GM18861 (cell line): Measurements from ENCODE around the gene TXNDC11.

Experiments
- ATAC-seq: cut with Tn5 transposase; IDR thresholded peaks from one replicate; pipeline ENCODE4 v1.9.1; 2021; ENCODE audit not compliant: unreplicated experiment

Gene TXNDC11

DNA sequence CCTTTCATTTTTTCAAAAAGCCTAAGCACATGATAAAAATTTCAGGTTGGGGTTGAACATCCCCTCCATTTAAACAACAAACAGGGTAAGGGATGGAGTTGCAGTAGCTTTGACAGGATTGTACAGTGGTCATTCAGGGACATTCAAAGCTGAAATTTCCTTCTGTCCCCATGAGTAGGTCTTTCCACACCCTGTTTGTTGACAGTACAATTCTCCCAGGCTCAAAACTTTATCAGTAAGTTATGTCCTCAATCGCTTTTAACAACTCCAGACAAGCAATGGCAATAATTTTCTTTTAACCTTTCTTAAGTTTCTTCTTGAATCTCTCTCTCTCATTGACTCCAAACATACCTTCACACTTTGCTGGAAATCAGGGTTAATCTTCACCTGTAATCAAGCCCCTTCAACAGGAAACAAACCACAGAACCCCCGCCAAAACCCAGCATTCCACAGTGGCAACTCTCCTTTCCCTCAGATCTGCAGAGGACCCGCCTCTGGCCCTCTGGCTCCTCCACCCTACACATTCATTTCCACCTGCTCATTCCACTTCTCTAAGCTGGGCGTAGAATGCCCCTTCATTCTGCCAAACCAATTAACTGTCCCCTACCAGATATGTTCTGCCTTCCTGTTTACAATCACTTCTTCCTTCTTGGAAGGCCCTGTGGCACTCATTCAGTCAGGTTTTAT, 20.7 kb downstream of the TXNDC11 start:
- ATAC-seq, result no peak

DNA sequence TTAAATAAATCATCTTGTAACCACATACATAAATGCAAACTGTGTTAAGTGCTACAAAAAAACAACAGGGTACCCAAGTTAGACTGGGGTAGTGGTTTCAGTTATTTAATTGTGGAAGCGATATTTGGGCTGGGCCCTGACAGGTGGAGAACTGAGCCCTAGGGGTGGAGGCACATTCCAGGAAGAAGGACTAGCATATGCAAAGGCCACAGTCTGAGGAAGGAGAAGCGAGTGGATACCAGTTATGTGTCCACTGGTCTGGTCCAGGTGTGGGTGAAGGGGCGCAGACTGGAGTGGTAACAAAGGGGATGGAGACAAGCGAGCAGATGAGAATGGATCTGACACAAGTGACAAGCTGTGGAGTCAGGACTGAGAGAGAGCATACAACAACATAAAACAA, 22.9 kb downstream of the TXNDC11 start:
- ATAC-seq, result no peak

DNA sequence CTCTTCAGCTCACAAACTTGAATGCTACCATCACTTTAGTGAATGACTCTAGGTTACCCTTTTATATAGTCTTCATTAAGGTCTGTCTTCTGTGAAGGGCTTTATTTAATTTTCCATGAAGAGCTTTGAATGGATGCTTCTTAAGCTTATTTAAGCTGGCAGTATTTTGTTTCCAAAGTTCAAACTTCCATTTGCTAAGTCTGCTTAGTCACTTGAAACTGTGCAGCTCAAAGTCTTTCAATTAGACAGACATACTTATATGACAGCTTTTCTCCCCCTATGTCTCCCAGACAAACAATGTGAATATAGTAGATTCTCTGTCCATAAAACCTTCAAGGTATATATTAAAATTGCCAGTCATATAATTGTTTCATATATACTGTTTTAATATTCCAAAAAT, 23.5 kb downstream of the TXNDC11 start:
- no peak for ATAC-seq

DNA sequence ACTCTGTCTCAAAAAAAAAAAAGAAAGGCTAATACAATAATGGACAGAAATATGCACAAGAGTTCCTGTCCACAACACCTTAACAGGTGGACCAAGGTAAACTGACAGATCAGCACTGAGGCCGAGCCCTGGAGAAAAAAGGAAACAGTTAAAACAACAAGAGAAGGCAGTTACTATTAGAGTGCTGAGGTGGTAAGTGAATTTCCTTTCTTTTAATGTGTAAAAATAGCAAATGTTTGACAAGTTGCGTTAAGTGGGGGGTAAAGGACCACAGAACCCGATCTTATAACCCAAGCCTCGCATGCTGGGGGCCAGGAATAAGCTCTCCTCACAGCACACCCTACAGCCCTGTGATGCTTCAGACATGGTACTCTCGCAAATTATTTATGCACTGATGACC, 24.8 kb downstream of the TXNDC11 start:
- no peak for ATAC-seq

DNA sequence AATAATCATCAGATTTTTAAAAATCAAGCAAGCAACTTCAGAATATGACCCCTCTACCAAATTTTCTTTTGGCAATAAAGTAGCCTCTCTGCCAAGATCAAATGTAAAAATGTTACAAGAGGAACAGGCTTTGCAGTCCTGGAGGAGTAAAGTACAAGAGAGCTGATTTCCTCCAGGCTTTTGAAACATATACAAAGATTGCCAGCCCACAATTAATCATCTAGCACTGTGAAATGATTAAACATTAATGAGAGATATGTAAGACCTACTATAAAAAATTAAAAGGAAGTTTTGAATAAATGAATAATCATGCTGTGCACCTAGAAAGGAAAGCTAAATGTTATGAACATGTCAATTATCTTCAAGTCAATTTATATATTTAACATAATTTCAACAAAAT, 26.3 kb downstream of the TXNDC11 start:
- ATAC-seq, result no peak

DNA sequence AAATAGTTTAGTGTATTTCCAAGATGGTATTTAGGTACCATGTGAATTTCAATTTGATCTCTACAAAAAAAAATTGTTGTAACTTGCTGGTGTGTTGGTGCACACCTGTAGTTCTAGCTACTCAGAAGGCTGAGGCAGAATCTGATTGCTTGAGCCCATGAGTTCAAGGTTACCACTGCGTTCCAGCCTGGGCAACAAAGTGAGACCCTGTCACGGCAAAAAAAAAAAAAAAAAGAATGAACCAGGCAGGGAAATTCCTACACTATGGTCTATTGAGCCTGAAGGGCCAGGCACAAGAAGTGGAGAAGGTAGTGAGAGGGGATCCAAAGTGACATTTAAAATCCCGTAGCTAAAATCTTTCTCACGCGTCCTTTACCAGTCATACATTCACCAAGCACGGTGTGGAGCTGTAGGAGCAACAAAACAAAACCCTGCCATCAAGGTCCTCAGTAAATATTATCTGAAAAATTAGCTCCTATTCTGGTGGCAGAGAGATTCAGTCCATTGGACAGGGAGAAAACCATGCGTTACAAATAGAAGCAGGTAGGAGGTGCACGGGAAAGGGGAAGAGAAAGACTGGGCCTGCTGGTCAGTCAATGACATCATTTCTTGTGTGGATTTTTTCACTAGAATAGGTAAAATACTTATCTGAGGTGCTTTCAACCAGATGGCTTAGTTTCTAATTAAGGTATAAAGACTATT, 27.3 kb downstream of the TXNDC11 start:
- ATAC-seq, result no peak

DNA sequence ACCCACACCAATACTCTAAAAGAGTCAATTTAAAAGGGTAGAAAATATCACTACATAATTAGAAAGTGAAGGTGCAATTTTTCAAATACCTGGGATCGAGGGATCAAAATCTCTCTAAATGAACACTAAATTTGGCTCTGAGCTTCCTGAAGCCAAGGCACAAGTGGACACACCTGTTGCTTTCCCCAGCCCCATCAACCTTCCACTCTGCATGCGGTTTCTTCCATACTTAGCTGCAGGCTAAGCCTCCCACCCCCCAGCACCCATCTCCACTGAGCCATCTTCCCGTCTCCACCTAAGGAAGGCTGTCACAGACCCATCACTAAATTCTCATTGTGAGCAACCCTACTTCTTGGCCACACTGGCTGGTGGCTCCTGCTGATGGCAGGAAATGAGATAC, 30.5 kb downstream of the TXNDC11 start:
- ATAC-seq, result no peak

DNA sequence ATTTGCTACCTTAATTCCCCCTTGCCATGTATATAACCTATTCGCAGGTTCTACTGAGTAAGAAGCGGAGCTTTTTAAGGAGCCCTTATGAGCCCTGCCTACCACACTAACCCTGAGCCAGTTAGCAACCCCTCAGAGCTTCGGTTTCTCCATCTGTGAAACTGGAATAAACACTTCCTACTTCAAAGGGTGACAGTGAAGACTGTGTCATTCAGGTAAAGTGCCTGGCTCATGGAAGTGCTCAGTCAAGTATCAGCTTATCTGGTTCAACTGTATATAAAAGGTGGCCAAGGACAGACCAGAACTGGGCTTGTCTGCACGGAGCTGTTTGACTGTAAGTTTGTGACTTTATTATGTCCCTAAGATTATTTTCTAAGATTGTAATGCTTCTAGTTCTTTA, 31.0 kb downstream of the TXNDC11 start:
- no peak for ATAC-seq

DNA sequence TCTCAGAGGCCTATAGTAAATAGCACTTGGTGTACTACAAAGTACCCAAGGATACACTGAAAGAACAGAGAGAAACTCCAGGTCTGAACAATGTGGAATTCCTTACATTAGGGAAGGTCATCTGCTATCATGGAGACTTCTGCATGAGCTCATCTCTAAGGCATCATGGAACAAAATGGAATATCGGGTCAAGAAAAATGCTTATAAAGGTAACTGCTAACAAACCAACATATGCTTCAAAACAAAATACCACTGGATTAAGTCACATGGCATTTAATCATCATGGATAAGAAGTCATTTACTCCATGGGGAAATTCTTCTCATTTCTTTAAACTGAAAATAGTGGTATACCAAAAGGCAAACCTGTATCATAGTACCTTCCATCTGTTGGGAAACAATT, 34.2 kb downstream of the TXNDC11 start:
- no peak for ATAC-seq

DNA sequence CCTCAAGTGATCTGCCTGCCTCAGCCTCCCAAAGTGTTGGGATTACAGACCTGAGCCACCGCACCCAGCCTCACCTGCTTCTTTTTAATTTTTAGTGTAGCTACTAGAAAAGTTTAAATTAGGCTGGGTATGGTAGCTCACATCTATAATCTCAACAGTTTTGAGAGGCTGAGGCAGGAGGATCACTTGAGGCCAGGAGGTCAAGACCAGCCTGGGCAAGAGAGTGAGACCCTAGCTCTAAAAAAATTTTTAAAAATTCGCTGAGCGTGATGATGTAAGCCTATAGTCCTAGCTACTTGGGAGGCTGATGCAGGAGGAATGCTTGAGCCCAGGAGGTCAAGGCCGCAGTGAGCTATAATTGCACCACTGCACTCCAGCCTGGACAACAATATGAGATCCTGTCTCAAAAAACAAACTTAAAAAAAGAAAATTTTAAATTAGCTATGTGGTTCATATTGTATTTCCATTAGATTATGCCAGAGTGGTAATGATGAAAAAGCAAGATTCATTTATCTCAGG, 34.9 kb downstream of the TXNDC11 start:
- no peak for ATAC-seq

DNA sequence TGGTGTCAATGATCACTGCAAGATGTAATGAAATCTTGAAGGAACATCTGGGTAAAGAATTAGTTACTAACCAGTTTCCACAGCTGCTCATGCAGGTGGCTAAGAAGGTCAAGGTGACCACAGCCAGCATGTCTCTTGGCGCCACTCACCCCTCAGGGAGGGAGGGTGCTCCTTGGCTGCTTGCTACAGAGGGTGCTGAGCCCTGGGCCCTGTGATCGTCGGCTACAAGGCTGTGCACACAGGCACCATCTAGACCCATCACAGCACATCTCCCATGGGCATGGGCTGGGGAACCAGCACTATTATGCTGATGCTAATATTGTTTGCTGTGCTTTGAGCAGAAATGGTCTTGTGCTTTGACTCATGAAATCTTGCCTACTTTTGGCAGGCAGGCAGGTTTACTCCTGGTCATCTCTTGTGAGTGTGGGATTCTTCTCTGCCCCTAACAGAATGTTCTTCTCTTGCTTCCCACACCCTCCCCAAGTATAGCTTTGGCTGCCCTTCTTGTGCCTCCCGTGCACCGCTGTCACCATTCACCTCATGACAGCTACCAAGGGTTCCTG, 36.4 kb downstream of the TXNDC11 start:
- ATAC-seq, result peak; percentile 88

DNA sequence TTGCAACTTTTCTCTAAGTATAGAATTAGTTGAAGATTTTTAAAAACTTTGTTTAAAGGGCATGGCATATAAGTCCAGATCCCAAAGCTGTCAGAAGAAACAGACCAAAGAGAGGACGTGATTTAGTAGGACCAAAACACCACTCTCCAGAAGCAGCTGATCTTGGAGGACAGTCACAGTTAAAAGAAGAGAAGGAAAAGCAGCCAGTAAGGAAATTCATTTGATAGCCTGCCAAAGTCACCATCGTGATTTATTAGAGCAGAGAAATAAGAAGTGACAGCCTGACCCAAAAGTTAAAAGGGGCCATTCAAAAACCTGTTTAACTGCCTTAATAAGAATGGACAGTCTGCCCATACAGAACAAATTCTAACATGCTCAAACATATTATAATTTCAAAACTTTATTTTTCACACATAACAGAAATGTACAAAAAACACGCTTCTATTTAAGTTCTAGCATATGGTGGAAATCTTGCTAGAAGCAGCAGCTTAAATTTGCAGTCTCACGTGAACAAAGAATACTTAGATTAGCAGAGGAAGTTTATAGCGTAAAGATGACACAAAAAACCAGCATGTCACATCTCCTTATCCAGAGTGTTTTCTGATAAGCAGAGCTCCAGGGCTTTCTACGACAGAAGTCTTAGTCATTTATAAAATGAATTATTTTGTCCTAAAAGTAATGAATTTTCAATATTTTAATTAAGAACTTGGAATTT, 37.2 kb downstream of the TXNDC11 start:
- ATAC-seq, result no peak

DNA sequence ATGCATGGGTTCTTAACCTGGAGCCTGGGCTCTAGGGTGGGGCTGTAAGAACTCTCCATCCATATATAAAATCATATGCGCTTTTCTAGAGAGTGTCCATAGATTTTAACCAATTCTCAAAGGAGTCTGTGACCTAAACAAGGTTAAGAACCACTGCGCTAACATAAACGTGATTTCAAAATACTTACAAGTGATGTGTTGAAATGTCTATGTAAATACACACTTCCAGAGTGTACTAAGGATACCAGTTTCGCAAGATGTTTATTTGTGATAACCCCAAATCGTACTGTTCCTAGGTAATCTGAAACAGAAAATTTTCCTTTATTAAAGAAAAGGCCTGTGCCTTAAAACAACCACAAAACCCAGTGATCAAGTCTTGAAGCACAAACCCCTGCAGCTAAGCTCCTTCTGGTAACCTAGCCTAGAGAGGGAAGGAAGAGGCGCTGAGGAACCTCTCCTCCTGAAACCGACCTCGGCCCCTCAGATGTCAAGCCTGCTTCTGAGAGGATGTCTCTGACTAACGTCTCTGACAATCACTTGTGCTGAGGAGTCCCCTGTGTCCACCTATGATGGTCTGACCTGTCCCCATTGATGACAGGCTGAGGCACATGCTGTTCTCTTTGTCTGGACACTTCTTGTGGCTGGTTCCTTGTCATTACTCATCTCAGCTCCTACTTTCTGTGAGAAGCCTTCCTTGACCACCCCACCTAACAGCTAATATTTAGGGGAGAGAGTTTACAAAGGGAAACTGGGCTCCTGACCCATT, 42.2 kb downstream of the TXNDC11 start:
- ATAC-seq, result no peak

DNA sequence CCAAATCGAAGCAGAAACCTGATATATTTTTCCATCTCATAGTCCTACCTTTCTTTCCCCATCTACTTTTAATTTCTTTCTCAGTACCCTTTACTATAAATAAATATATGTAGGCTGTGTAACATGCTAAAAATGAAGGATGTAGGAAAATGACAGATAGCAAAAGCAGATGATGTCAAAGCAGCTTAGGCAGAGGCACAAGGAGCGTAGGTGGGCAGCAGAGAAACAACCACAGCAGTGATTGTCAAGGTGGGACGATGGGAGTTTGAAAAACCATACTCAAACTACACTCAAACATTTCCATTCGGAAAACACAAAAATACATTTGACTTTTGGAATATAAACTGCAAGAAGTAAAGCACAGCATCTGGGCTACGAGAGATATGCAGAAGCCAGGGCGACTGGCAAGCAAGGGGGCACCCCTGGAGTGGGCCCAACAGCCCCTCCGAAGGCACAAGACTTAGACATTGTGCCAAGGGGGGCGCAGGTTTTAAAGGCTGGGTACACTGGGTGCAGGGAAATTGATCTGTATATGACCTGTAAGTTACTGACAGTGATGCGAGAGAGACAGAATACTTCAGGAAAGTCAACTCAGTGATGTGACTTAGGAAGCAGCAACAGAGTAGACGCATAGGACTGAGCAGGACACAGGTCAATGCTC, 43.3 kb downstream of the TXNDC11 start:
- ATAC-seq, result no peak

DNA sequence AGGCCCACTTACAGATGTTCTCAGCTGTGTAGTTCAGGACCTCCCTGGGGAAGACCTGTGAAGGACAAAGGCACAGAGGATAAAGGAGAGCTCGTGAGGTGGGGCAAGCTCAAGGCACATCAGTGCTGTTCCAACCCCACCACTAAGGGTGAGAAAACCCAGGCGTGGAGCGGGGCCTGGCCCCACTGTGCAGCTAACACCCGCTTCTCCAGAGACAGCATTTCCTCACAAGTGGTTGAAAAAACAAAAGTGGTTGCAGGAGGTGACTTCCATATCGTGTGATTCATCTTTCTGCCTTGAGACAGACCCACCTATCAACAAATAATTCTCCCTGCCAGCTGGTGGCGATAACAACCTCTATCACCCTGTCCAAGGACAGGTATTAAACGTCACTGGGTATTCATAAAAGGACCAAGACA, 44.4 kb downstream of the TXNDC11 start:
- ATAC-seq, result no peak

DNA sequence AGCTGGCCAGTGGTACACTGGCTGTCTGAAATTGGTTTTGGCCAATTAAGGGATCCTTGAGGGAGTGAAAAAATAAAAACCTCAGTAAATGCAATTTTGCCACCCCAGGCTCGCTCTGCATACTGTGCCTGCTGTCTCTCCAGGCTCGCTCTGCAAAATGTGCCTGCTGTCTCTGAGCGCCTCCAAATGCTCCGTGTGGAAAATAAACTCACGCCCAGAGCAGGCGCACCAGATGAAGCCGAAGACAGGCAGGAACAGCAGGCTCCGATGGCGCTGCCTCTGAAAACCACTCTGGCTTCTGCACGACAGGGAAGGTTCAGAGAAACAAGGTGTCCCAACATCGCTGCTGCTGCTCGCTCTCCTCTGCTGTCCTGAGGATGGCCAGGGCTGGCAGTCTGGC, 45.3 kb downstream of the TXNDC11 start:
- no peak for ATAC-seq

DNA sequence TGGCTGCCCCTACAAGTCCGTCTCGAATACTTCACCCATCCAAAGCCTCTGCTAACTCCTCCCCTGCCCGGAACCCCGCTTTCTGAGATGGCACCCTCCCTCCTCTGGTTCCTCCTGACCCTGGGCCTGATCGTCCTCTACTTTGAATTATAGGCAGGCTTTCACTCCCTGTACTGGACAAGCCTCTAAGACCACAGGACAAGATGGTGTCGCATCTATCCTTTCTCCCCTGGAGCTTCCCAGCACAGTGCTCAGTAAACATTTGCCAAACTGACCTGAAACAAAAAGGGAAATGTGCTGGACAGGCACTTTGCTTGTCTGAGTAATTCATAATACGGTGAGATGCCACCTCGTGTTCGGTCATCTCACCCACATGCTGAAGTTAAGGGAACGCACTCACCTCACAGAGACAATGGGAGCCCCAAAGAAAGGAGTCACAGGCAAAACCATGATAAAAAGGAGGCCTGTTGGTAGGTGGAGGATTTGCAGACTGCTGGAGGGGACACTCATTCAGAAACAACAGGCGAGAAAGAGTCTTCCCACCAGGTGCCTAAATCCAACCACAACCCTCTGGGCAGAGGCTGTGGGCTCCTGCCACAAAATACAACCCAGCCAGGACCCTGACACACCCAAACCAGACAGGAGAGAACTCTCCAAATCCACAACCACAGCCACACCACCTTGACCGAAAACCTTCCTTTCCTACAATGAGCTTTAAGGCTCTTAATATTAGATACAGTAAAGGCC, 46.2 kb downstream of the TXNDC11 start:
- ATAC-seq, result no peak

DNA sequence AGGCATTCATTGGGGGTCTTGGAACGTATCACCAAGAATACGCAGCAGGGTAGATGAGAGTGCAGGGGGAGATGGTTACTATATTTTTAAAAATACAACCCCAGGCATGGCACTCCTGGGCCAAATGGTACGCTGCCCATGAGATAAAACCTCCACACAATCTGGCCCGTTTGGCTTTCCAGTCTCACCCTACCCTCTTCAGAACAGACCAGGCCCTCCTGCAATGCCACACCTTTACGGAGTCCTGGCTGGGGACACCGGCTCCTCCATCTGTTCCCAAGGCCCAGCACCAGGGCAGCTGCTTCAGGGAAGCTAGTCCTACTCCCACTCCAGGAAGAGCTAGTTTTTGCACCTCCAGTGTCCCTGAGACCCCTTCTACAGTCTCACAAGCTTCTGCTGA, 50.0 kb downstream of the TXNDC11 start:
- no peak for ATAC-seq

DNA sequence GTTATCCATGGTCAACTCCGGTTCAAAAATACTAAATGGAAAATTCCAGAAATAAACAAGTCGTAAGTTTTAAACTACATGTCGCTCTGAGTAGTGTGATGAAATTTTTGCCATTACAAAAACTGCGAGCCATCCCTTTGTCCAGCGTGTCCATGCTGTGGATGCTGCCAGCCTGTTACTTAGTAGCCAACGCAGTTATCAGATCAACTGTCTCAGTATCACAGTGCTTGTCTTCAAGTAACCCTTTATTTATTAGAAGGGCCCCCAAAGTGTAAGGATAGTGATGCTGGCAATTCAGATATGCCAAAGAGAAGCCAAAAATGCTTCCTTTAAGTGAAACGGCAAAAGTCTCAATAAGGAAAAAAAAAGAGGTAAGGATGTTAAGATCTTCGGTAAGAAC, 50.5 kb downstream of the TXNDC11 start:
- ATAC-seq, result no peak

DNA sequence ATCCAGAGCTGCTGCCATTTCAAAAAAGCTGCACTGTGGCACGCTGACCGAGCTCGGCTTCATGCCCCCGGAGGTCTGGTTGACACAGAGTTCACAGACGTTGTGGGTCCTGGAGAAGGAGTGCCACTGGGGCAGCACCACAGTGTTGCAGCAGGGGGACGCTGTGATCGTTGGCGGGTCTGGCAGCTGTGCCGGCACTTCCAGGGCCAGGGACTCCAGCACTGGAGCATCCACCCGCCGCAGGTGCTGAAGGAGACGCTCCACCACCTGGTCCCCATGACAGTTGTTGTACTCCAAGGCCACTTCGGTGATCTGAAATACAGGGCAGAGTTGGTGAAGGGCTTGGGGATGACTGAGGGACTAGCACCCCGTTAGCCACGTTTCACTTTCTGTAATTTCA, 50.9 kb downstream of the TXNDC11 start:
- ATAC-seq, result no peak
